ENCODE measurements around the gene PLB1. TPM values are rescaled to one million over a fixed set of nuclear protein-coding genes. Genes with fewer than 3 reads are reported as not detected.

The PLB1 gene
- total and polyA plus RNA-seq, 9 of the 15 experiments (the other 6 are each of a cell fraction or from before 2014, with no cell fraction given): 0.01 to 0.09 (median 0.07) TPM; not detected in 2

DNA sequence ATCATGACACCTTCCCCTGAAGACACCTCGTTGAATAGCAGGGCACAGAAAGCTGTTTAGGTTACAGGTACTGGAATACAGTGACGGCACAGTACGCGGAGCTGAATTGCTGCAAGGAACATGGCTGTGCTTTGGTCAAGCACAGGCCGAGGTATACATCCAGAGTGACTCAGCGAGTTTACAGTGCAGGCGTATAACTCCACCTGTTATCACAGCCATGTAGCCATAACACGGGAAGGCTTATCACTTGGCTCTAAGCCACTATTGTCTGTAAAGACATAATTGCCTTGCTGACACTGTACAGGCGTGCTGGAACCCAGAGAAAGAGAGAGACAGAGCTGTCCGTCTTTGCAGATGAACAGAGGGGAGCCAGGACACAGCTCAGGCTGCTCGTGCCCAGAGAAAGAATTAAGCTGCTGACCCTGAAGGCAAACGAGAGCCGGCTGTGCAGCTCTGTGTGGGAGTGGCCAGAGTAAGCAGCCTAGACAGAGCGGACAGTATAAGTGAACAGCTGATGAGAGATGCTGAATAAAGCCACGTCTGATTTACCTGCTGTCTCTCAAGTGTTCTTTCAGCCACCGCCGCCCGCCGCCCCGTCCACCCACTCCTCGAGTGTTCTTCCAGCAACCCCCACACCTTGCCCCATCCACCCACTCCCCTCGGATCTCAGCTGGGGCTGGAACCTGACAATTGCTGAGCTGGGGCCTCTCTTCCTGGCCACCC lies 168.4 kb downstream of the PLB1 start (continued):
- no peak for TF ChIP-seq CCAR2 (IDR thresholded peaks at IDR 0.05; ENCODE audit: low read depth, low read length)
- TF ChIP-seq, protein P1, sequence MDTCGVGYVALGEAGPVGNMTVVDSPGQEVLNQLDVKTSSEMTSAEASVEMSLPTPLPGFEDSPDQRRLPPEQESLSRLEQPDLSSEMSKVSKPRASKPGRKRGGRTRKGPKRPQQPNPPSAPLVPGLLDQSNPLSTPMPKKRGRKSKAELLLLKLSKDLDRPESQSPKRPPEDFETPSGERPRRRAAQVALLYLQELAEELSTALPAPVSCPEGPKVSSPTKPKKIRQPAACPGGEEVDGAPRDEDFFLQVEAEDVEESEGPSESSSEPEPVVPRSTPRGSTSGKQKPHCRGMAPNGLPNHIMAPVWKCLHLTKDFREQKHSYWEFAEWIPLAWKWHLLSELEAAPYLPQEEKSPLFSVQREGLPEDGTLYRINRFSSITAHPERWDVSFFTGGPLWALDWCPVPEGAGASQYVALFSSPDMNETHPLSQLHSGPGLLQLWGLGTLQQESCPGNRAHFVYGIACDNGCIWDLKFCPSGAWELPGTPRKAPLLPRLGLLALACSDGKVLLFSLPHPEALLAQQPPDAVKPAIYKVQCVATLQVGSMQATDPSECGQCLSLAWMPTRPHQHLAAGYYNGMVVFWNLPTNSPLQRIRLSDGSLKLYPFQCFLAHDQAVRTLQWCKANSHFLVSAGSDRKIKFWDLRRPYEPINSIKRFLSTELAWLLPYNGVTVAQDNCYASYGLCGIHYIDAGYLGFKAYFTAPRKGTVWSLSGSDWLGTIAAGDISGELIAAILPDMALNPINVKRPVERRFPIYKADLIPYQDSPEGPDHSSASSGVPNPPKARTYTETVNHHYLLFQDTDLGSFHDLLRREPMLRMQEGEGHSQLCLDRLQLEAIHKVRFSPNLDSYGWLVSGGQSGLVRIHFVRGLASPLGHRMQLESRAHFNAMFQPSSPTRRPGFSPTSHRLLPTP (IDR thresholded peaks at IDR 0.05; ENCODE audit: borderline replicate concordance, extremely low read depth, insufficient read length): no peak
- TF ChIP-seq CREB1 (IDR thresholded peaks at IDR 0.05): no peak
- TF ChIP-seq CREB1 (CRISPR knock-in tag; IDR thresholded peaks at IDR 0.05): no peak
- TF ChIP-seq ZNF586 (CRISPR knock-in tag; conservative IDR thresholded peaks at IDR 0.05): no peak

DNA sequence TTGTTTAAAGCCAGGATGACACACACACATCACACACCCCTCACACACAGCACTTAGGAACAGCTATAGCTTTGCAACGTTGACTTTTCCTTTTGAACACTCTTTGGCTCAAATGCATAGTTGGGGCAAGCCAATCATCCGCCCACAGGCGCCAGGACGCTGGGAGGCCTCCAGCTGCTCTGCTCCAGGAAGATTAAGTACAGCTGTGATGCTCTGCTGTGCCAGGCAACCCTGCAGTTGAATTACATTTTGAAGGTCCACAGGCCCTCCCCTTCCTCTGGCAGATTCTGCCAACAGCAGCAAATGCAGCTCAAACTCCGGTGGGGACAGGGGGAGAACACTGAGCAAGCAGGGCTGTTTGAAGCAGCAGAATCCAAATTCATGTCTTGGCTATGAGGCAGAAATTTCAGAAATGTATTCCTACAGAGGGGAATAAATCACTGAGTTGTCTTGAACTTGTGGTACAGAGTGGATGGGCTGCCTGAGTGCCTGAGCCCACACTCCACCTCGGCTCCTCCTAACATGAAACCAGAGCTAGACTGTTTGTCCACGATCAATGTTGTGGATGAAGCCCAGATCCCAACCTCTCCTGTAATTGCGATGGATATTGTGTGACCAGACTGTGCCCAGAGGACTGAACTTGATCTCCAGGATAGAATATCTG lies 169.3 kb downstream of the PLB1 start:
- H2AFZ ChIP-seq (ENCODE audit: low read depth, low read length): no peak overlapping the region
- CTCF ChIA-PET (ENCODE audit: low intra/inter-chr PET ratio): interaction anchor here (0.6 kb wide), 1 partner anchor 88 kb away, joined by 4 read pairs; no protein-coding TSS in a partner anchor

More for the DNA sequence above, 169.3 kb downstream of the PLB1 start:
- Histone ChIP-seq H3K27ac (ENCODE audit: extremely low read depth, low read depth, low read length) (no peak overlapping the region), H3K27me3 (ENCODE audit: control insufficient read depth in 2 of 2, insufficient read depth in 2 of 2, low read length in 2 of 2) (peaks cover 10 to 35% of the 10 kb centered on the region in 2 experiments; a peak in 4 of 5 replicates), H3K9me1 (ENCODE audit: control insufficient read depth, insufficient read depth, low read length) (no peaks in the 10 kb centered on the region), H4K20me1 (replicated peaks; ENCODE audit: control insufficient read depth, insufficient read depth, low read length) (0 out of 2 replicates have a peak, but pooled peaks cover 7% of the 10 kb centered on the region), H3K4me3 (no peak overlapping the region), H3K9me3 (replicated peaks; ENCODE audit: control insufficient read depth, insufficient read depth, low read depth, low read length) (0 out of 2 replicates have a peak, but pooled peaks cover 3% of the 10 kb centered on the region), H3K9ac (ENCODE audit: insufficient read depth in 1 of 2, low read depth in 2 of 2, low read length in 2 of 2) (no peak overlapping the region), H3K4me1 (replicated peaks in 1 of 2; ENCODE audit: control insufficient read depth in 2 of 2, insufficient read depth in 2 of 2, low read length in 2 of 2) (peaks cover 5 to 9% of the 10 kb centered on the region in 2 experiments; a peak in 4 of 5 replicates), H3K79me2 (ENCODE audit: control insufficient read depth, insufficient read depth, low read length) (no peaks in the 10 kb centered on the region), H3K4me2 (ENCODE audit: insufficient read depth, low read length) (no peak overlapping the region), H3K36me3 (ENCODE audit: control insufficient read depth, insufficient read depth, low read length) (no peaks in the 10 kb centered on the region)
- TF ChIP-seq CBFA2T3 (IDR thresholded peaks at IDR 0.05) (0 out of 2 replicates have a peak, but pooled peaks have one; percentile 16), C11orf30 (IDR thresholded peaks at IDR 0.05; ENCODE audit: low read depth) (no peak)
- POLR2A ChIA-PET: interaction anchor here (0.6 kb wide), 1 partner anchor 913 kb away, joined by 3 read pairs; no protein-coding TSS in a partner anchor
- intact Hi-C loops (cut with micrococcal nuclease) (no loop called here), in situ Hi-C loops (cut with MboI) (no loop called here)
- DNase-seq (ENCODE audit: extremely low read depth in 1 of 4, low spot score in 3 of 4) (no peak), ATAC-seq (no peak), FAIRE-seq (no peak)
- no TSS peak for BruUV-seq (replicated peaks)
- WGBS (ENCODE audit: insufficient coverage, low coverage, missing lambda C conversion rate): 8% methylated on average over 8 of the region's 8 CpGs

Measured in K562 (cell line).